GM18511 (cell line): ENCODE measurements around the gene SHOX.
"Not testable (repeated sequence)": the region's sequence is repeated elsewhere in the genome, so short reads cannot be mapped to it uniquely, and the experiment has no call there.

Experiments
- ATAC-seq: cut with Tn5 transposase; IDR thresholded peaks from one replicate; pipeline ENCODE4 v1.9.1; 2021; ENCODE audit warnings: mild to moderate bottlenecking, moderate library complexity; ENCODE audit not compliant: unreplicated experiment

SHOX gene

DNA sequence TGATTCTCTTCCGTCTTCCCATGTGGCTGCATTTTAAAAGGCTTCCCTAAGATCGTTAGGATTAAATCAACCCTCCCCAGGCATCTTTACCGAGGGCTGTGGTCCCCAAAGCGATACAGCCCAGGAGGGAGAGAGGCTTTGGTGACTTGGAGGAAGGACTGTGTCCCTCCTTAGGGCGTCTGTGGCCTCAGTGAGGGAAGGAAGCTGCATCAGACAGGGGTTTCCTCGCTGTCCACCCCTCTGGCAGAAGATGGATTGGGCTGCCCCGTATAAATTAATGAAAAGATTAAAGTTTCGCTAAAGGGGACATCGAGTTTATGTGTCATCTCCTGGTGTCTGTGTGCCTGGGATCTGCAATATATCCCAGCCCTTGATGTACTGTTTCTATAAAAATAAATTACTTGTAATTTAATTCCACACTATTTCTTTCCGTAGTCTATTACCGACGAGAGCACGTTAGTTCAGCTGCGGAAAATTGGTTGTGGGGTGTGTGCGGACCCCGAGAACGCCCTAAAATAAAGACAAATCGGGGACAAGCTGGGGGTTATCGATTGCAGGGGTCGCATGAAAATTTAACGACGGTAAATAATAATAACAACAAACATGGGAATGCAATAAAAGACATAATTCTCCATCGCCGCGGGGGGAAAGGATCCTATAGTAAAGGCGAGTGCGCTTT lies 6.5 kb downstream of the SHOX start:
- ATAC-seq, result no peak

GRCh38 chrX:637660-638481 lies 7.3 kb downstream of the SHOX start:
- ATAC-seq, result no peak

DNA sequence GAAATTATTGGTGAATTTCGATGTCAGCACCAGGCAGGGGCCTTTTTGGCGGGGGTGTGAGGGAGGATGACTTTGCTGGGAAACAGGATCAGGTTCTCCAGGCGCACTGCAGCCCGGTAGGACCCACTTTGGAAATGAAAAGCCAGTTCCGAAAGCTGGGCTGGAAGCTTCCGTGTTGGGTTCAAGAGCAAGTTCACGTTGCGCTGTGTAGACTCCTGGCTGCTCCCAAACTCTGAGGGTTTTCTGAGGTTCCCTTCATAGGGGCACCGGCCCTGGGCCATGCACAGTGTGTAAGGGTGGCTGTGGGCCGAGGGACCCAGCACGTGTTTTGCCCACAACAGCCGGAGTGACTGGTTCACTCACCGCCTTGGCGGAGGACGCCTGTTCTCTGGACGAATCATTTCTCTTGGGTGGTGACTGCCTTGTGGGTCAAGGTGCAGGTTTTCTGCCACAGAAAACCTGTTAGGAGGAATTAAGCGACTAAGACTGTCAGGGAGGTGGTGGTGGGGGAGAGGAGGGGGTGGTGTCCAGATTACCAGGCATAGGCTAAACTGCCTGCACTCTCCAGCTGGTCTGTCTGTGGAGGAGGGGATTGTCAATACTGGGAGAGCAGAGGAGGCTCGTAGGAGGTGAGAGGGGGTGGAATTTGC lies 8.0 kb downstream of the SHOX start:
- ATAC-seq, result no peak

DNA sequence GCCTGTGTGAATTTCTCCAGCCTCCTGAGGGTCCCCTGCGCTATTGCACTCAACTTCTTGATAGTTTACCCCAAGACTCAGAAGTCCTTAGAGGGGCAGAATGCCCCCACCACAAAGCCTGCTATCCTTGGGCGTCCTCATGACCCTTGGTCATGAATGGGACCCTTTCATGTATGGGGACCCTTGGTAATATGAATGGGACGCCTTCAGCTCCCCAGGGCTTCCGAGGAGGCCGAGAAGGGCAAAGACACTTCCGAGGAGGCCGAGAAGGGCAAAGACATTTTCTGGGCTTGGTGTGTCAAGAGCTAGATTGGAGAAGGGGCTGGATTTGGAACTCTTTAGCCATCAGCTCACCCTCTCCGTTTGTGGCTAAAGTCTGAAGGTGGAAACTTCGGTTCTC lies 8.6 kb downstream of the SHOX start:
- no peak for ATAC-seq

DNA sequence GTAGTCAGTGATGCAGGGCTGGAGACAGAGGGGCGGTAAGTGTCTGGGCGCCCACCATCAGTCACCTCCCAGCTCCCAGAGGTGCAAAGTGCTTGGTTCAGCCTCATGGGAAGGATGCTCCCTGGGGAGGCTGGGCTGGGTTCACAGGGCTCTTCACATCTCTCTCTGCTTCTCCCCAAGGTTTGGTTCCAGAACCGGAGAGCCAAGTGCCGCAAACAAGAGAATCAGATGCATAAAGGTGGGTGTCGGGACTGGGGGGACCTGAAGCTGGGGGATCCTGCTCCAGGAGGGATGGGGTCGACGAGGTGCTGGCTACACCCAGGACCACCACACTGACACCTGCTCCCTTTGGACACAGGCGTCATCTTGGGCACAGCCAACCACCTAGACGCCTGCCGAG lies 10.1 kb downstream of the SHOX start:
- no peak for ATAC-seq

DNA sequence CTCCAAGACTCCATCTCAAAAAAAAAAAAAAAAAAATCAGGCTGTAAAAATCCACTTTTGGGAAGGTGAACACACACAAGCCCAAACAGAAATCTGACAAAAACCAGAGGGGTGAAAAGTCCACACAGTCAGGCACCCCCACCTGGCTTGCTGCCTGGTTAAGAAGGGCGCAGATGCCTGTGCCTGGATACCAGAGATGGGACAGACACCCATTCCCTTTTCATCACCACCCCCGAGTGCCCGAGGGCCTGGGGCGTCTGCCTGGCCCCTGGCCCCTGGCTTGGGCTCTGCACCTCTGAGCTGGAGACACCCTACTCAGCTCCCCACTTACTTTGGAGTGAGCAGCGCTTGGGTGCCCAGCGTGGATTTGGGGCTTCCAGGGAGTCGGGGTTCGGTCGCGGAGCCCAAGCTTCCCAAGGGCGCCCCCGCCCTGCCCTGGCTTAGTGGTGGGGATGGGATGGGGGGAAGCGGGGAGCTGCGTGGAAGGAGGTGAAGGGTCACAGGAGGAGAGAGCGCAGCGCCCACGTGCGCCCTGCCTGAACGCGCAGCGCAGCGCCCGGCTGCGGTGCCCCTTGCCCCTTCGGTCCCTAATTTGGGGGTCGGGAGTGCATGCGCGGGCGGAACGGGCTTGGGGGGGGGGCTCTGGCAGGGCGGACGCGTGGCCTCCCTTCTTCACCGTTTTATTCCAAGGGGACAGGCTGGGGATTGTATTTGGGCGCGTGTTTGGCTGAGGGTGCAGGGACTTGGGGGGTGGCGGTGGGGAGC lies 11.3 kb downstream of the SHOX start:
- ATAC-seq, result no peak

GRCh38 chrX:642436-643240 lies 12.0 kb downstream of the SHOX start:
- ATAC-seq, result no peak

DNA sequence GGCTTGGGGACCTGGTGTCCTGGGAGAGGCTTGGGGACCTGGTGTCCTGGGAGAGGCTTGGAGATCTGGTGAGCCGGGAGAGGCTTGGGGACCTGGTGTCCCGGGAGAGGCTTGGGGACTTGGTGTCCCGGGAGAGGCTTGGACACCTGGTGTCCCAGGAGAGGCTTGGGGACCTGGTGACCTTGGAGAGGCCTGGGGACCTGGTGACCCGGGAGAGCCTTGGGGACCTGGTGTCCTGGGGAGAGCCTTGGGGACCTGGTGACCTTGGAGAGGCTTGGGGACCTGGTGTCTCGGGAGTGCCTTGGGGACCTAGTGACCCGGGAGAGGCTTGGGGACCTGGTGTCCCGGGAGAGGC lies 12.6 kb downstream of the SHOX start:
- ATAC-seq, result no peak

GRCh38 chrX:643911-644303 lies 13.3 kb downstream of the SHOX start:
- ATAC-seq, result no peak

DNA sequence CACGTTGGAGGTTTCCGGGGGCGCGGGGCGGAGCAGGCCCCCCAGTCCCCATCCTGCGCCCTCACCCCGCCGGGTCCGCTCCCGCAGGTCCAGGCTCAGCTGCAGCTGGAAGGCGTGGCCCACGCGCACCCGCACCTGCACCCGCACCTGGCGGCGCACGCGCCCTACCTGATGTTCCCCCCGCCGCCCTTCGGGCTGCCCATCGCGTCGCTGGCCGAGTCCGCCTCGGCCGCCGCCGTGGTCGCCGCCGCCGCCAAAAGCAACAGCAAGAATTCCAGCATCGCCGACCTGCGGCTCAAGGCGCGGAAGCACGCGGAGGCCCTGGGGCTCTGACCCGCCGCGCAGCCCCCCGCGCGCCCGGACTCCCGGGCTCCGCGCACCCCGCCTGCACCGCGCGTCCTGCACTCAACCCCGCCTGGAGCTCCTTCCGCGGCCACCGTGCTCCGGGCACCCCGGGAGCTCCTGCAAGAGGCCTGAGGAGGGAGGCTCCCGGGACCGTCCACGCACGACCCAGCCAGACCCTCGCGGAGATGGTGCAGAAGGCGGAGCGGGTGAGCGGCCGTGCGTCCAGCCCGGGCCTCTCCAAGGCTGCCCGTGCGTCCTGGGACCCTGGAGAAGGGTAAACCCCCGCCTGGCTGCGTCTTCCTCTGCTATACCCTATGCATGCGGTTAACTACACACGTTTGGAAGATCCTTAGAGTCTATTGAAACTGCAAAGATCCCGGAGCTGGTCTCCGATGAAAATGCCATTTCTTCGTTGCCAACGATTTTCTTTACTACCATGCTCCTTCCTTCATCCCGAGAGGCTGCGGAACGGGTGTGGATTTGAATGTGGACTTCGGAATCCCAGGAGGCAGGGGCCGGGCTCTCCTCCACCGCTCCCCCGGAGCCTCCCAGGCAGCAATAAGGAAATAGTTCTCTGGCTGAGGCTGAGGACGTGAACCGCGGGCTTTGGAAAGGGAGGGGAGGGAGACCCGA lies 14.0 kb downstream of the SHOX start:
- no peak for ATAC-seq

- no peak for ATAC-seq
These were observed 15.6 kb downstream of the SHOX start for GRCh38 chrX:646228-646495.

- no peak for ATAC-seq
These were observed 16.2 kb downstream of the SHOX start for GRCh38 chrX:646796-647195.

DNA sequence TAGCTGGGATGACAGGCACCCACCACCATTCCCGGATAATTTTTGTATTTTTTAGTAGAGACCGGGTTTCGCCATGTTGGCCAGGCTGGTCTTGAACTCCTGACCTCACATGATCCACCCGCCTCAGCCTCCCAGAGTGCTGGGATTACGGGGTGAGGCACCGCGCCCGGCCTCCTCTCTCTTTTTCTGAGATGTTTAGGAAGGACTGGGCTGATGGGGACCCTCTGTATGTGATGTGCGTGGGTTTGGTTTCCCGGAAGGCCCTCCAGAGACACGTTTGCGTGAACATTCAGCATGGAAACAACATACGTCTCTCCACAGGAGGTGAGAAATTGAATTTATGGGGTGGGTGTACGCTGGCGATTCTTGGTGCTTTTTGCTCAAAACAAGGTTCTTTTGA lies 18.6 kb downstream of the SHOX start:
- no peak for ATAC-seq

GRCh38 chrX:650324-650723 lies 19.7 kb downstream of the SHOX start:
- no peak for ATAC-seq

- ATAC-seq, result no peak
These were observed 20.2 kb downstream of the SHOX start for GRCh38 chrX:650811-651210.

- ATAC-seq, result not testable (repeated sequence)
These were observed 21.3 kb downstream of the SHOX start for GRCh38 chrX:651922-652321.

DNA sequence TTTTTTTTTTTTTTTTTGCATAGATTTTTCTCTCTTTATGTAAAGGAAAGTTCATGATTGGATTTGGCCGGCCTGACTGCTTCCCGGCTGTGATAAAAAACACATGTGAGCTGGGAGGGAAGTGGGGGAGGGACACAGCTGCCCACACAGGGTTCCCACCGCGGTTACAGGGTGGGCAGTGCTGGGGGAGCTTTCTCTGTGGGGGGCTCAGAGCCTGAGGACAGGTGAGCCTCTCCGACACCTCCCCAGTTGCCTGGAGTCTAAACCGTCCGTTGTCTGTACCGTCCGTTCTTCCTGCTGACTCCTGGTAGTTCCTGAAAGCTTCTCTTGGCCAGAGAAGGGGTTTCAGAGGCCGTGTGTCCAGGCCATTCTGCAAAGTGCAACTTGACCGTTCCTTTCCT lies 21.8 kb downstream of the SHOX start:
- ATAC-seq, result no peak

DNA sequence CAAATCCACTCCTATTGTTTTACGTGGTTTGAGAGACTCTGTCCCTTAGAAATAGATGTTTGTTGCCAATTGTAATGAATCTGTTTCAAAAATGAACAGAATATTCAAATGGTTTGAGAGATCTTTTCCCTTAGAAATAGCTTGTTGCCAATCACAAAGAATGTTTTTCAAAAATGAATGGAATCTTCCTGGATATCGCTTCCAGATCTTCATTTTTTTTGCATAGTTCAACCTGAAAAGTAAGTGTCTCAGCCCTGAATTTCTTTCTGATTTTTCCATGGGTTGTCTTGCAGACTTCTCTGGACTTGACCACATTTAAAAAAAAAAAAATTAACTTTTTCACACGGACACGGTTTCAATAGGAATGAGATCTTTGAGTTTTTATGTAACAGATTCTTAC lies 22.7 kb downstream of the SHOX start:
- ATAC-seq, result no peak

- ATAC-seq, result no peak
These were observed 30.6 kb downstream of the SHOX start for GRCh38 chrX:661154-661553.

DNA sequence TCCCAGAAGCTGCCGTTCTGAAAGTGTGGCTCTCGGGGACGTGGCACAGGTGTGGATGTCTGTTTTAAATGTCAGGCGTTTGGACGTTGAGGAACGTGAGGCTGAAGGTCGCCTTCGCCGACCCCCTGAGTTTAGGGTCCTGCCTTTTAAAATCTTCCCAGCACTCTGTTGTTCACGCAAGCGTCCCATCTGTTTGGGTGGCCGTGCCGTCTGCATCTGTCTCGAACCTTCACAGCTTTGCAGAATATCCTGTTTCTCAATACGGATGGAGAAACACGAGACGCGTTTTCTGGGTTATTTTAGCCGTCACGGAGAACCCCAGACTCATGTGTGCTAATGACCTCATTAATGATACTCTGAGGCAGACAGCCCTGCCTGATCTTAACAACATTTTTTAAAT lies 31.5 kb downstream of the SHOX start:
- ATAC-seq, result no peak
